HepG2 (cell line): Measurements from ENCODE around the gene CERS5. TPM values are rescaled to one million over a fixed set of nuclear protein-coding genes. Genes with fewer than 3 reads are reported as not detected.

Source experiments
- ATAC-seq: fragments of 200-7000 bp; cut with Tn5 transposase; 3 replicates; pipeline ENCODE4 v1.9.1; 2020; ENCODE audit warnings: mild to moderate bottlenecking, moderate library complexity
- BruUV-seq: library from RNA; stranded (reverse); fragments of 400-500 nt; replicated peaks from 2 replicates; lab custom pipeline; 2021; lab: Mats Ljungman, UMichigan
- CTCF ChIA-PET: fragments of 300-600 bp; formaldehyde crosslinking; extraction: SDS; loops from one replicate; lab custom pipeline; 2021; ENCODE audit warnings: low total read pairs, inconsistent platforms, low intra/inter-chr PET ratio; lab: Yijun Ruan, JAX
- POLR2A ChIA-PET: fragments of 350-600 bp; sonication (Branson Sonifier 250); formaldehyde crosslinking; loops from one replicate; lab custom pipeline; 2020; ENCODE audit warnings: antibody characterized with exemption, inconsistent platforms; lab: Yijun Ruan, JAX
- DNase-seq: peaks from one replicate; pipeline ENCODE4 v3.0.0-alpha.2; 2015; ENCODE audit warnings: low spot score
- FAIRE-seq: peaks from 3 replicates; lab custom pipeline; 2011; peaks lifted over from hg19 to GRCh38; lab: Jason Lieb, UNC
- H2AFZ ChIP-seq: one replicate; pipeline ENCODE4 v1.6.1; 2011; ENCODE audit warnings: low read length, inconsistent platforms
- H3K27ac ChIP-seq: fragments of 300-600 bp; 3 replicates; pipeline ENCODE4 v1.8.0; 2011; ENCODE audit warnings: mixed run types, mild to moderate bottlenecking, mixed read lengths, low read length, inconsistent platforms; ENCODE audit not compliant: insufficient read depth; ENCODE audit errors: extremely low read length
- H3K27me3 ChIP-seq, 2 experiments: fragments of 200-600 bp in 1 of 2; 2 replicates in 1 of 2; 3 replicates in 1 of 2; pipeline versions ENCODE4 v1.6.0 to v1.8.0; 2011; ENCODE audit warnings: low read length in 2 of 2, mild to moderate bottlenecking in 2 of 2, moderate library complexity in 2 of 2, inconsistent platforms in 1 of 2; ENCODE audit not compliant: insufficient read depth in 2 of 2, control insufficient read depth in 1 of 2
- H3K36me3 ChIP-seq, 2 experiments: fragments of 200-600 bp in 1 of 2; replicated peaks in 1 of 2; 2 replicates in 1 of 2; 3 replicates in 1 of 2; pipeline versions ENCODE4 v1.5.1 to v1.8.0; 2011; ENCODE audit warnings: low read length in 2 of 2, inconsistent platforms in 1 of 2; ENCODE audit not compliant: insufficient read depth in 2 of 2, control insufficient read depth in 1 of 2
- H3K4me1 ChIP-seq: 2 replicates; pipeline ENCODE4 v1.5.1; 2012; ENCODE audit warnings: low read length, inconsistent platforms; ENCODE audit not compliant: insufficient read depth
- H3K4me2 ChIP-seq: 2 replicates; pipeline ENCODE4 v1.6.0; 2011; ENCODE audit warnings: low read depth, low read length, inconsistent platforms
- H3K4me3 ChIP-seq, 3 experiments: fragments of 200-600 bp in 1 of 3; sonication (generic), shearing (Covaris generic) in 1 of 3; replicated peaks in 1 of 3; 2 replicates each; pipeline ENCODE4 v1.5.1; 2011 to 2016; ENCODE audit warnings: low read length in 3 of 3, inconsistent platforms in 2 of 3, low read depth in 2 of 3, mild to moderate bottlenecking in 2 of 3, control low read depth in 1 of 3, mixed read lengths in 1 of 3; ENCODE audit not compliant: insufficient read depth in 1 of 3
- H3K79me2 ChIP-seq: one replicate; pipeline ENCODE4 v1.6.1; 2011; ENCODE audit warnings: low read length, inconsistent platforms; ENCODE audit not compliant: insufficient read depth
- H3K9ac ChIP-seq: 2 replicates; pipeline ENCODE4 v1.6.0; 2011; ENCODE audit warnings: mild to moderate bottlenecking, low read depth, low read length, inconsistent platforms; ENCODE audit not compliant: insufficient read depth
- H3K9me3 ChIP-seq: 2 replicates; pipeline ENCODE4 v1.5.1; 2012; ENCODE audit warnings: mild to moderate bottlenecking, low read length
- H4K20me1 ChIP-seq: 2 replicates; pipeline ENCODE4 v1.6.0; 2011; ENCODE audit warnings: inconsistent platforms, mild to moderate bottlenecking, low read length, moderate library complexity; ENCODE audit not compliant: insufficient read depth
- CHD4 ChIP-seq: fragments of 200-600 bp; sonication (generic); IDR thresholded peaks from 2 replicates; pipeline ENCODE4 v1.7.0; 2017; ENCODE audit warnings: mild to moderate bottlenecking, low read length, borderline replicate concordance
- FOSL2 ChIP-seq: sonication (generic); formaldehyde crosslinking; IDR thresholded peaks from 2 replicates; pipeline ENCODE4 v1.4.0; 2020; ENCODE audit warnings: missing genetic modification reagents
- HOXD1 ChIP-seq: sonication (generic); formaldehyde crosslinking; IDR thresholded peaks from 2 replicates; pipeline ENCODE4 v1.5.0; 2020; ENCODE audit warnings: missing genetic modification reagents
- NR2C2 ChIP-seq: sonication (generic); formaldehyde crosslinking; IDR thresholded peaks from 2 replicates; pipeline ENCODE4 v1.4.0; 2020; ENCODE audit warnings: missing genetic modification reagents, mild to moderate bottlenecking, moderate library complexity, borderline replicate concordance
- PHF8 ChIP-seq: sonication (generic); formaldehyde crosslinking; IDR thresholded peaks from 2 replicates; pipeline ENCODE4 v1.5.0; 2020; ENCODE audit warnings: missing genetic modification reagents
- SALL2 ChIP-seq: sonication (generic); formaldehyde crosslinking; IDR thresholded peaks from 2 replicates; pipeline ENCODE4 v1.8.1; 2023; ENCODE audit warnings: mild to moderate bottlenecking, missing genetic modification reagents, inconsistent platforms
- SMC3 ChIP-seq: IDR thresholded peaks from 2 replicates; pipeline ENCODE4 v1.6.1; 2011; ENCODE audit warnings: low read length, improper control_type of control experiment
- USF2 ChIP-seq, 2 experiments: sonication (generic) in 1 of 2; formaldehyde crosslinking in 1 of 2; IDR thresholded peaks; 2 replicates each; pipeline versions ENCODE4 v1.5.1 to v1.6.1; 2011 to 2020; ENCODE audit warnings: borderline replicate concordance in 1 of 2, low read depth in 1 of 2, low read length in 1 of 2, mild to moderate bottlenecking in 1 of 2, missing genetic modification reagents in 1 of 2, moderate library complexity in 1 of 2
- ZNF496 ChIP-seq: sonication (generic); formaldehyde crosslinking; IDR thresholded peaks from 2 replicates; pipeline ENCODE4 v1.8.1; 2023; ENCODE audit warnings: mild to moderate bottlenecking, moderate library complexity, missing genetic modification reagents; ENCODE audit not compliant: insufficient replicate concordance
- WGBS: methylation state at CpG from one replicate; pipeline ENCODE4 v1.1.6; 2017; ENCODE audit warnings: low lambda C conversion rate; 5-methylcytosine and 5-hydroxymethylcytosine counted together
- in situ Hi-C: cut with HindIII; loops from 2 replicates; pipeline ENCODE4 v1.10.0; 2017; ENCODE audit warnings: low pct_unique_long_range_greater_than_20kb; ENCODE audit not compliant: extremely low pct_ligation_motif_present
- intact Hi-C: fragments of 100-400 bp; cut with micrococcal nuclease; formaldehyde crosslinking; loops from one replicate; pipeline ENCODE4 v1.10.0; 2022; ENCODE audit not compliant: unreplicated experiment
- polyA plus RNA-seq, 8 experiments: library from polyadenylated mRNA; depleted of rRNA in 3 of 8; stranded (reverse) in 7 of 8; unstranded in 1 of 8; fragments of >200 nt; fragmentation: Illumina TruSeq in 4 of 8; extraction: Trizol in 4 of 8; gene quantifications; 2 replicates each; pipeline versions ENCODE4 v1.2.1 to v1.2.3, GENCODE V29; 2011 to 2016; ENCODE audit warnings: low read depth in 4 of 8, missing spikeins in 1 of 8, mixed read lengths in 1 of 8; ENCODE audit not compliant: insufficient read depth in 1 of 8
- total RNA-seq, 5 experiments: library from RNA; depleted of rRNA; stranded (reverse); fragments of >200 nt; fragmentation: Illumina TruSeq; extraction: Trizol; gene quantifications; 2 replicates each; pipeline ENCODE4 v1.2.3, GENCODE V29; 2016; ENCODE audit warnings: low read depth in 1 of 5
- TF ChIP-seq, protein P1 (sequence below): IDR thresholded peaks from 2 replicates; pipeline ENCODE4 v1.6.1; 2016; ENCODE audit warnings: mild to moderate bottlenecking

The CERS5 gene
- total and polyA plus RNA-seq, 2 of the 13 experiments (the other 11 are each of a cell fraction or from before 2014, with no cell fraction given), result 22.3 to 48.8 TPM

GRCh38 chr12:50185970-50186663 lies 18.9 kb upstream of the CERS5 start:
- H3K9me3 ChIP-seq, result no peaks in the 10 kb centered on the region
- H3K4me2 ChIP-seq, result no peak overlapping the region
- H3K27me3 ChIP-seq, result no peaks in the 10 kb centered on the region
- intact Hi-C loops, result no loop called here
- POLR2A ChIA-PET, result interaction anchor here (0.5 to 1.0 kb wide), 2 partner anchors 79 to 112 kb away, joined by 3 read pairs; no protein-coding TSS in a partner anchor
- no peak overlapping the region for H2AFZ ChIP-seq
- no peak for TF ChIP-seq SMC3
- TF ChIP-seq SALL2 (CRISPR knock-in tag), result no peak
- TF ChIP-seq, protein P1, sequence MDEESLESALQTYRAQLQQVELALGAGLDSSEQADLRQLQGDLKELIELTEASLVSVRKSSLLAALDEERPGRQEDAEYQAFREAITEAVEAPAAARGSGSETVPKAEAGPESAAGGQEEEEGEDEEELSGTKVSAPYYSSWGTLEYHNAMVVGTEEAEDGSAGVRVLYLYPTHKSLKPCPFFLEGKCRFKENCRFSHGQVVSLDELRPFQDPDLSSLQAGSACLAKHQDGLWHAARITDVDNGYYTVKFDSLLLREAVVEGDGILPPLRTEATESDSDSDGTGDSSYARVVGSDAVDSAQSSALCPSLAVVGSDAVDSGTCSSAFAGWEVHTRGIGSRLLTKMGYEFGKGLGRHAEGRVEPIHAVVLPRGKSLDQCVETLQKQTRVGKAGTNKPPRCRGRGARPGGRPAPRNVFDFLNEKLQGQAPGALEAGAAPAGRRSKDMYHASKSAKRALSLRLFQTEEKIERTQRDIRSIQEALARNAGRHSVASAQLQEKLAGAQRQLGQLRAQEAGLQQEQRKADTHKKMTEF (CRISPR knock-in tag), result no peak
- TF ChIP-seq CHD4, result no peak
- TF ChIP-seq USF2 (IDR thresholded peaks at IDR 0.05; ENCODE audit: low read depth, low read length), result no peak
- TF ChIP-seq USF2 (CRISPR knock-in tag; IDR thresholded peaks at IDR 0.05; ENCODE audit: borderline replicate concordance), result no peak
- TF ChIP-seq FOSL2 (CRISPR knock-in tag), result no peak
- no peak for TF ChIP-seq NR2C2 (CRISPR knock-in tag)
- no peak for TF ChIP-seq ZNF496 (CRISPR knock-in tag)
- TF ChIP-seq HOXD1 (CRISPR knock-in tag), result no peak
- no peak for TF ChIP-seq PHF8 (CRISPR knock-in tag)
- in situ Hi-C loops, result loop anchor here (10.0 kb wide), 1 partner anchor 129 kb away; no protein-coding TSS in a partner anchor
- WGBS, result 97% methylated on average over 6 of the region's 6 CpGs
- no peak overlapping the region for H3K27ac ChIP-seq
- H3K36me3 ChIP-seq, result peaks cover 2 to 10% of the 10 kb centered on the region in 2 experiments; a peak in 2 of 5 replicates
- no peak overlapping the region for H3K4me3 ChIP-seq
- no peak for DNase-seq
- no peak for FAIRE-seq
- H3K79me2 ChIP-seq, result no peaks in the 10 kb centered on the region
- CTCF ChIA-PET, result no interaction called here
- no peak overlapping the region for H3K9ac ChIP-seq
- BruUV-seq, result no TSS peak
- ATAC-seq, result no peak
- H3K4me1 ChIP-seq, result peaks cover 40% of the 10 kb centered on the region
- no peaks in the 10 kb centered on the region for H4K20me1 ChIP-seq
